HepG2 (cell line): ENCODE results near the gene ADAP2. TPM values are rescaled to one million over a fixed set of nuclear protein-coding genes. Genes with fewer than 3 reads are reported as not detected.

Source experiments
- BRCA1 ChIP-seq: sonication (generic); formaldehyde crosslinking; IDR thresholded peaks from 2 replicates; pipeline ENCODE4 v1.4.0; 2020; ENCODE audit warnings: missing genetic modification reagents
- CEBPB ChIP-seq: IDR thresholded peaks from 2 replicates; pipeline ENCODE4 v1.6.1; 2011; ENCODE audit warnings: low read depth, low read length, improper control_type of control experiment, borderline replicate concordance
- ELF3 ChIP-seq: IDR thresholded peaks from 2 replicates; pipeline ENCODE4 v1.6.1; 2016; ENCODE audit warnings: missing genetic modification reagents, missing compliant biosample characterization
- GATAD1 ChIP-seq: IDR thresholded peaks from 2 replicates; pipeline ENCODE4 v1.6.1; 2016; ENCODE audit warnings: missing genetic modification reagents, missing compliant biosample characterization
- HNRNPLL ChIP-seq: fragments of 200-400 bp; formaldehyde crosslinking; IDR thresholded peaks from 2 replicates; pipeline ENCODE4 v1.6.1; 2017; ENCODE audit warnings: mild to moderate bottlenecking, low read depth, low read length; ENCODE audit not compliant: poor library complexity, severe bottlenecking
- JARID2 ChIP-seq: sonication (generic); formaldehyde crosslinking; IDR thresholded peaks from 2 replicates; pipeline ENCODE4 v1.8.1; 2023; ENCODE audit warnings: missing genetic modification reagents, inconsistent platforms; ENCODE audit not compliant: insufficient replicate concordance
- NCOR1 ChIP-seq: fragments of 200-600 bp; sonication (generic); IDR thresholded peaks from 2 replicates; pipeline ENCODE4 v1.7.0; 2017; ENCODE audit warnings: antibody characterized with exemption, low read length, borderline replicate concordance
- PCBP1 ChIP-seq: fragments of 200-400 bp; formaldehyde crosslinking; IDR thresholded peaks from 2 replicates; pipeline ENCODE4 v1.6.1; 2017; ENCODE audit warnings: mild to moderate bottlenecking, low read depth, low read length, borderline replicate concordance
- PHF8 ChIP-seq: sonication (generic); formaldehyde crosslinking; IDR thresholded peaks from 2 replicates; pipeline ENCODE4 v1.5.0; 2020; ENCODE audit warnings: missing genetic modification reagents
- RBAK ChIP-seq: sonication (generic); formaldehyde crosslinking; IDR thresholded peaks from 2 replicates; pipeline ENCODE4 v1.5.1; 2020; ENCODE audit warnings: mild to moderate bottlenecking, missing genetic modification reagents
- SSRP1 ChIP-seq: IDR thresholded peaks from 2 replicates; pipeline ENCODE4 v1.6.1; 2016; ENCODE audit warnings: control low read depth
- TAF15 ChIP-seq: fragments of 200-400 bp; formaldehyde crosslinking; IDR thresholded peaks from one replicate; pipeline ENCODE4 v1.6.1; 2018; ENCODE audit warnings: mild to moderate bottlenecking, low read depth, low read length; ENCODE audit not compliant: poor library complexity, severe bottlenecking
- ZFP82 ChIP-seq: sonication (generic); formaldehyde crosslinking; IDR thresholded peaks from 2 replicates; pipeline ENCODE4 v1.5.1; 2020; ENCODE audit warnings: mild to moderate bottlenecking, missing genetic modification reagents, borderline replicate concordance
- ZNF10 ChIP-seq: sonication (generic); formaldehyde crosslinking; IDR thresholded peaks from 2 replicates; pipeline ENCODE4 v1.4.0; 2020; ENCODE audit warnings: mild to moderate bottlenecking, low read depth, missing genetic modification reagents, borderline replicate concordance
- ZNF501 ChIP-seq: sonication (generic); formaldehyde crosslinking; IDR thresholded peaks from 2 replicates; pipeline ENCODE4 v1.5.1; 2020; ENCODE audit warnings: mild to moderate bottlenecking, moderate library complexity, missing genetic modification reagents
- ZNF552 ChIP-seq: sonication (generic); formaldehyde crosslinking; IDR thresholded peaks from 2 replicates; pipeline ENCODE4 v1.9.0; 2022; ENCODE audit warnings: missing genetic modification reagents, mild to moderate bottlenecking, borderline replicate concordance
- ZNF720 ChIP-seq: sonication (generic); formaldehyde crosslinking; IDR thresholded peaks from 2 replicates; pipeline ENCODE4 v1.4.0; 2020; ENCODE audit warnings: missing genetic modification reagents
- polyA plus RNA-seq, 8 experiments: library from polyadenylated mRNA; depleted of rRNA in 3 of 8; stranded (reverse) in 7 of 8; unstranded in 1 of 8; fragments of >200 nt; fragmentation: Illumina TruSeq in 4 of 8; extraction: Trizol in 4 of 8; gene quantifications; 2 replicates each; pipeline versions ENCODE4 v1.2.1 to v1.2.3, GENCODE V29; 2011 to 2016; ENCODE audit warnings: low read depth in 4 of 8, missing spikeins in 1 of 8, mixed read lengths in 1 of 8; ENCODE audit not compliant: insufficient read depth in 1 of 8
- total RNA-seq, 5 experiments: library from RNA; depleted of rRNA; stranded (reverse); fragments of >200 nt; fragmentation: Illumina TruSeq; extraction: Trizol; gene quantifications; 2 replicates each; pipeline ENCODE4 v1.2.3, GENCODE V29; 2016; ENCODE audit warnings: low read depth in 1 of 5
- TF ChIP-seq, protein P1 (sequence below): sonication (generic); formaldehyde crosslinking; IDR thresholded peaks from 2 replicates; pipeline ENCODE4 v1.5.1; 2020; ENCODE audit warnings: mild to moderate bottlenecking, moderate library complexity, missing genetic modification reagents
- TF ChIP-seq, protein P2 (sequence below): sonication (generic); formaldehyde crosslinking; conservative IDR thresholded peaks from 2 replicates; pipeline ENCODE4 v1.4.0; 2020; ENCODE audit warnings: missing genetic modification reagents
- TF ChIP-seq, protein P3 (sequence below): sonication (generic); formaldehyde crosslinking; IDR thresholded peaks from 2 replicates; pipeline ENCODE4 v1.5.0; 2020; ENCODE audit warnings: missing genetic modification reagents, mild to moderate bottlenecking, borderline replicate concordance
- TF ChIP-seq, protein P4 (sequence below): fragments of 450-650 bp; IDR thresholded peaks from 2 replicates; pipeline ENCODE4 v1.6.1; 2017
- TF ChIP-seq, protein P5 (sequence below): sonication (generic); formaldehyde crosslinking; IDR thresholded peaks from 2 replicates; pipeline ENCODE4 v1.5.1; 2020; ENCODE audit warnings: mild to moderate bottlenecking, missing genetic modification reagents

Gene ADAP2
- total and polyA plus RNA-seq, 2 of the 13 experiments (the other 11 are each of a cell fraction or from before 2014, with no cell fraction given), result 0.51 to 0.70 TPM

DNA sequence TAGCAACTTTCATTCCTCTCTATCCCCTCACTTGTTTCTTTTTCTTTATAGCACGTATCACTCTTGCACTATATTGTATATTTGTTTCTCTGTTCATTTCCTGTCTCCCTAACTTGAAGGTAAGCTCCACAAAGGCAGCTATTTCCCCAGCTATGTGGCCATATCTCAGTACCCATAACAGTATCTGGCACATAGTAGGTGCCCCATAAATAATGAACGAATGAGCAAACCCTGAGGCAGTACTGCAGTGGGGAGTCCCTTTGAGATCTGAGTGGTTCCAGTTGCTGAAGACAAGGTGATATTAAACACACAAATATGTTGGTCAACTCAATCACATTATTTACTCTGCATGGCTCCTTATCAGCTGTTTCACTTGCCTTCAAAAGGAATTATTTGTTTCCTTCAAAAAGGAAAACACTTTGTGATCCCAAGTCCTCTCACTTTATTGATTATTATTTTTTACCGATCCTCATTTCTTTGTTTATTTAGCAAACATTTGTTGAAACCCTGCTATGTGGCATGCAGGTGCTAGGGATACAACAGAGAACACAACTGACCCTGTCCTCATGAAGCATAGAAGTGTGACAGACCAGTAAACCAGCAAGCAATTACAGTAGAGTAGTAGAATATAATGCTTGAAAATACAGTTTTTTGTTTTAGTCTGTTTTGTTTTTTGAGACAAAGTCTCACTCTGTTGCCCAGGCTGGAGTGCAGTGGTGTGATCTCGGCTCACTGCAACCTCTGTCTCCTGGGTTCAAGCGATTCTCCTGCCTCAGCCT is 5.7 kb upstream of the ADAP2 start (continued):
- TF ChIP-seq, protein P1, sequence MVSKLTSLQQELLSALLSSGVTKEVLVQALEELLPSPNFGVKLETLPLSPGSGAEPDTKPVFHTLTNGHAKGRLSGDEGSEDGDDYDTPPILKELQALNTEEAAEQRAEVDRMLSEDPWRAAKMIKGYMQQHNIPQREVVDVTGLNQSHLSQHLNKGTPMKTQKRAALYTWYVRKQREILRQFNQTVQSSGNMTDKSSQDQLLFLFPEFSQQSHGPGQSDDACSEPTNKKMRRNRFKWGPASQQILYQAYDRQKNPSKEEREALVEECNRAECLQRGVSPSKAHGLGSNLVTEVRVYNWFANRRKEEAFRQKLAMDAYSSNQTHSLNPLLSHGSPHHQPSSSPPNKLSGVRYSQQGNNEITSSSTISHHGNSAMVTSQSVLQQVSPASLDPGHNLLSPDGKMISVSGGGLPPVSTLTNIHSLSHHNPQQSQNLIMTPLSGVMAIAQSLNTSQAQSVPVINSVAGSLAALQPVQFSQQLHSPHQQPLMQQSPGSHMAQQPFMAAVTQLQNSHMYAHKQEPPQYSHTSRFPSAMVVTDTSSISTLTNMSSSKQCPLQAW (CRISPR knock-in tag), result no peak
- TF ChIP-seq ELF3 (peak; percentile 73), ZNF552 (CRISPR knock-in tag) (no peak), BRCA1 (CRISPR knock-in tag) (no peak), SSRP1 (CRISPR knock-in tag) (no peak), ZFP82 (CRISPR knock-in tag) (no peak), PHF8 (CRISPR knock-in tag) (no peak), GATAD1 (CRISPR knock-in tag) (no peak), NCOR1 (peak; percentile 67; the same call in 1 of the 2 replicates), ZNF10 (CRISPR knock-in tag) (no peak), PCBP1 (no peak), ZNF501 (CRISPR knock-in tag) (no peak), CEBPB (no peak), JARID2 (no peak), TAF15 (no peak), ZNF720 (CRISPR knock-in tag) (no peak), RBAK (no peak), HNRNPLL (no peak)
- TF ChIP-seq, protein P2, sequence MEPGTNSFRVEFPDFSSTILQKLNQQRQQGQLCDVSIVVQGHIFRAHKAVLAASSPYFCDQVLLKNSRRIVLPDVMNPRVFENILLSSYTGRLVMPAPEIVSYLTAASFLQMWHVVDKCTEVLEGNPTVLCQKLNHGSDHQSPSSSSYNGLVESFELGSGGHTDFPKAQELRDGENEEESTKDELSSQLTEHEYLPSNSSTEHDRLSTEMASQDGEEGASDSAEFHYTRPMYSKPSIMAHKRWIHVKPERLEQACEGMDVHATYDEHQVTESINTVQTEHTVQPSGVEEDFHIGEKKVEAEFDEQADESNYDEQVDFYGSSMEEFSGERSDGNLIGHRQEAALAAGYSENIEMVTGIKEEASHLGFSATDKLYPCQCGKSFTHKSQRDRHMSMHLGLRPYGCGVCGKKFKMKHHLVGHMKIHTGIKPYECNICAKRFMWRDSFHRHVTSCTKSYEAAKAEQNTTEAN, result no peak
- TF ChIP-seq, protein P3, sequence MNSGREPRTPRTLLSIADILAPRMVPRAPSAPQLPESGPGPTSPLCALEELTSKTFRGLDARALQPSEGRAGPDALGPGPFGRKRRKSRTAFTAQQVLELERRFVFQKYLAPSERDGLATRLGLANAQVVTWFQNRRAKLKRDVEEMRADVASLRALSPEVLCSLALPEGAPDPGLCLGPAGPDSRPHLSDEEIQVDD (CRISPR knock-in tag), result no peak
- TF ChIP-seq, protein P4, sequence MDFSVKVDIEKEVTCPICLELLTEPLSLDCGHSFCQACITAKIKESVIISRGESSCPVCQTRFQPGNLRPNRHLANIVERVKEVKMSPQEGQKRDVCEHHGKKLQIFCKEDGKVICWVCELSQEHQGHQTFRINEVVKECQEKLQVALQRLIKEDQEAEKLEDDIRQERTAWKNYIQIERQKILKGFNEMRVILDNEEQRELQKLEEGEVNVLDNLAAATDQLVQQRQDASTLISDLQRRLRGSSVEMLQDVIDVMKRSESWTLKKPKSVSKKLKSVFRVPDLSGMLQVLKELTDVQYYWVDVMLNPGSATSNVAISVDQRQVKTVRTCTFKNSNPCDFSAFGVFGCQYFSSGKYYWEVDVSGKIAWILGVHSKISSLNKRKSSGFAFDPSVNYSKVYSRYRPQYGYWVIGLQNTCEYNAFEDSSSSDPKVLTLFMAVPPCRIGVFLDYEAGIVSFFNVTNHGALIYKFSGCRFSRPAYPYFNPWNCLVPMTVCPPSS, result no peak
- TF ChIP-seq, protein P5, sequence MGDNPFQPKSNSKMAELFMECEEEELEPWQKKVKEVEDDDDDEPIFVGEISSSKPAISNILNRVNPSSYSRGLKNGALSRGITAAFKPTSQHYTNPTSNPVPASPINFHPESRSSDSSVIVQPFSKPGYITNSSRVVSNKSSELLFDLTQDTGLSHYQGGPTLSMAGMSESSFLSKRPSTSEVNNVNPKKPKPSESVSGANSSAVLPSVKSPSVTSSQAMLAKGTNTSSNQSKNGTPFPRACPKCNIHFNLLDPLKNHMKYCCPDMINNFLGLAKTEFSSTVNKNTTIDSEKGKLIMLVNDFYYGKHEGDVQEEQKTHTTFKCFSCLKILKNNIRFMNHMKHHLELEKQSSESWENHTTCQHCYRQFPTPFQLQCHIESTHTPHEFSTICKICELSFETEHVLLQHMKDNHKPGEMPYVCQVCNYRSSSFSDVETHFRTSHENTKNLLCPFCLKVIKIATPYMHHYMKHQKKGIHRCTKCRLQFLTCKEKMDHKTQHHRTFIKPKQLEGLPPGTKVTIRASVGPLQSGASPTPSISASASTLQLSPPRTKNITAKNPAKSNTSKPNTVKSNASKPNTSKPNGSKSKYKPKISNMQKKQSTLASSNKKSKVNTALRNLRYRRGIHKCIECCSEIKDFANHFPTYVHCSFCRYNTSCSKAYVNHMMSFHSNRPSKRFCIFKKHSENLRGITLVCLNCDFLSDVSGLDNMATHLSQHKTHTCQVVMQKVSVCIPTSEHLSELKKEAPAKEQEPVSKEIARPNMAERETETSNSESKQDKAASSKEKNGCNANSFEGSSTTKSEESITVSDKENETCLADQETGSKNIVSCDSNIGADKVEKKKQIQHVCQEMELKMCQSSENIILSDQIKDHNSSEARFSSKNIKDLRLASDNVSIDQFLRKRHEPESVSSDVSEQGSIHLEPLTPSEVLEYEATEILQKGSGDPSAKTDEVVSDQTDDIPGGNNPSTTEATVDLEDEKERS (CRISPR knock-in tag), result no peak
